K562 (cell line): ENCODE data around the gene COX6B1. TPM values are rescaled to one million over a fixed set of nuclear protein-coding genes. Genes with fewer than 3 reads are reported as not detected.

ENCODE experiments used
- ADNP ChIP-seq: fragments of 200-800 bp; sonication (Bioruptor generic); IDR thresholded peaks from 2 replicates; pipeline ENCODE4 v1.6.1; 2016; ENCODE audit warnings: missing genetic modification characterization, missing compliant biosample characterization
- ARID2 ChIP-seq: fragments of 450-650 bp; IDR thresholded peaks from 2 replicates; pipeline ENCODE4 v1.6.1; 2017; ENCODE audit warnings: antibody characterized with exemption, mild to moderate bottlenecking
- HNRNPK ChIP-seq: fragments of 200-400 bp; formaldehyde crosslinking; IDR thresholded peaks from one replicate; pipeline ENCODE4 v1.6.1; 2018; ENCODE audit warnings: mild to moderate bottlenecking, low read depth, low read length; ENCODE audit not compliant: poor library complexity, severe bottlenecking
- MEF2D ChIP-seq: conservative IDR thresholded peaks from 2 replicates; pipeline ENCODE4 v1.6.1; 2016; ENCODE audit warnings: low read depth, missing genetic modification characterization, missing compliant biosample characterization
- NR2C2 ChIP-seq, 2 experiments: fragments of 200-800 bp in 1 of 2; sonication (Bioruptor generic) in 1 of 2; sonication (generic) in 1 of 2; formaldehyde crosslinking in 1 of 2; IDR thresholded peaks; 2 replicates each; pipeline versions ENCODE4 v1.6.1 to v1.8.0; 2016 to 2022; ENCODE audit warnings: mild to moderate bottlenecking in 1 of 2, missing compliant biosample characterization in 1 of 2, missing genetic modification characterization in 1 of 2, missing genetic modification reagents in 1 of 2
- PHB ChIP-seq: fragments of 250-450 bp; sonication (Bioruptor Pico); IDR thresholded peaks from 2 replicates; pipeline ENCODE4 v1.5.0; 2021
- POLR3G ChIP-seq: IDR thresholded peaks from 2 replicates; pipeline ENCODE4 v1.6.1; 2011; ENCODE audit not compliant: insufficient read length, insufficient replicate concordance; ENCODE audit errors: extremely low read depth
- RBFOX2 ChIP-seq: fragments of 200-400 bp; formaldehyde crosslinking; IDR thresholded peaks from 2 replicates; pipeline ENCODE4 v1.6.1; 2017; ENCODE audit warnings: low read depth, mild to moderate bottlenecking, low read length, moderate library complexity
- SRSF7 ChIP-seq: fragments of 200-400 bp; formaldehyde crosslinking; optimal IDR thresholded peaks from 2 replicates; pipeline ENCODE3; 2017; ENCODE audit warnings: mild to moderate bottlenecking, low read depth, low read length
- TBP ChIP-seq: optimal IDR thresholded peaks from 2 replicates; pipeline ENCODE3; 2011; ENCODE audit warnings: low read depth, low read length, improper control_type of control experiment
- TCF3 ChIP-seq: sonication (generic); formaldehyde crosslinking; IDR thresholded peaks from 2 replicates; pipeline ENCODE4 v1.4.0; 2020; ENCODE audit warnings: mild to moderate bottlenecking, missing genetic modification reagents
- TFAM ChIP-seq: fragments of 250-450 bp; sonication (Bioruptor Pico); conservative IDR thresholded peaks from 2 replicates; pipeline ENCODE4 v1.5.0; 2021; ENCODE audit warnings: mild to moderate bottlenecking, moderate library complexity
- TOE1 ChIP-seq, 2 experiments: fragments of 450-650 bp in 1 of 2; sonication (generic) in 1 of 2; formaldehyde crosslinking in 1 of 2; IDR thresholded peaks; 2 replicates each; pipeline versions ENCODE4 v1.7.1 to v1.8.0; 2016 to 2022; ENCODE audit warnings: borderline replicate concordance in 2 of 2, mild to moderate bottlenecking in 2 of 2, antibody characterized with exemption in 1 of 2, inconsistent platforms in 1 of 2, low read depth in 1 of 2, missing genetic modification reagents in 1 of 2, moderate library complexity in 1 of 2
- TRIM28 ChIP-seq: fragments of 450-650 bp; IDR thresholded peaks from 2 replicates; pipeline ENCODE4 v1.6.1; 2017
- ZNF197 ChIP-seq: fragments of 200-800 bp; sonication (Bioruptor generic); IDR thresholded peaks from 2 replicates; pipeline ENCODE4 v1.6.1; 2016; ENCODE audit warnings: low read depth, missing genetic modification characterization, missing compliant biosample characterization
- ZNF347 ChIP-seq: fragments of 450-650 bp; formaldehyde crosslinking; IDR thresholded peaks from 2 replicates; pipeline ENCODE4 v1.4.0; 2020; ENCODE audit warnings: low read depth, mild to moderate bottlenecking, moderate library complexity
- ZNF75A ChIP-seq: fragments of 450-650 bp; formaldehyde crosslinking; IDR thresholded peaks from 2 replicates; pipeline ENCODE4 v1.4.0; 2020; ENCODE audit warnings: mild to moderate bottlenecking
- ZNF778 ChIP-seq: fragments of 450-650 bp; formaldehyde crosslinking; IDR thresholded peaks from 2 replicates; pipeline ENCODE4 v1.4.0; 2020; ENCODE audit warnings: mild to moderate bottlenecking, moderate library complexity
- ZNF79 ChIP-seq: fragments of 250-450 bp; sonication (Bioruptor Pico); IDR thresholded peaks from 2 replicates; pipeline ENCODE4 v1.4.0; 2020; ENCODE audit warnings: low read depth, mild to moderate bottlenecking, moderate library complexity
- polyA plus RNA-seq, 8 experiments: library from polyadenylated mRNA; depleted of rRNA in 4 of 8; stranded (reverse) in 5 of 8; unstranded in 3 of 8; fragments of >200 nt; fragmentation: Nextera tagmentation in 2 of 8; fragmentation: Illumina TruSeq in 1 of 8; extraction: Ambion mirVana in 2 of 8; extraction: Trizol in 1 of 8; gene quantifications; 2 replicates each; pipeline versions ENCODE4 v1.2.1 to v1.2.3, GENCODE V29; 2011 to 2014; ENCODE audit warnings: inconsistent platforms in 1 of 8, missing spikeins in 1 of 8
- total RNA-seq, 7 experiments: library from RNA; depleted of rRNA in 6 of 7; stranded (reverse); fragments of >200 nt in 6 of 7; fragmentation: Illumina TruSeq in 2 of 7; extraction: Trizol in 2 of 7; gene quantifications; 2 replicates each; pipeline versions ENCODE4 v1.2.1 to v1.2.3, GENCODE V29; 2011 to 2021; ENCODE audit warnings: low replicate concordance in 1 of 7
- TF ChIP-seq, protein P1 (sequence below): fragments of 450-650 bp; IDR thresholded peaks from 2 replicates; pipeline ENCODE4 v1.6.1; 2018; ENCODE audit warnings: mild to moderate bottlenecking, low read depth; ENCODE audit not compliant: partially characterized antibody
- TF ChIP-seq, protein P2 (sequence below): fragments of 250-450 bp; sonication (Bioruptor Pico); IDR thresholded peaks from 2 replicates; pipeline ENCODE4 v1.5.0; 2020; ENCODE audit warnings: mild to moderate bottlenecking
- TF ChIP-seq, protein P3 (sequence below): fragments of 200-800 bp; sonication (Bioruptor generic); IDR thresholded peaks from 2 replicates; pipeline ENCODE4 v1.6.1; 2017; ENCODE audit warnings: missing genetic modification characterization, missing compliant biosample characterization
- TF ChIP-seq, protein P4 (sequence below): sonication (generic); formaldehyde crosslinking; IDR thresholded peaks from 2 replicates; pipeline ENCODE4 v1.5.0; 2020; ENCODE audit warnings: missing genetic modification reagents

COX6B1 gene
- total and polyA plus RNA-seq, 9 of the 15 experiments (the other 6 are each of a cell fraction or from before 2014, with no cell fraction given): 777 to 2,393 (median 1,219) TPM

DNA sequence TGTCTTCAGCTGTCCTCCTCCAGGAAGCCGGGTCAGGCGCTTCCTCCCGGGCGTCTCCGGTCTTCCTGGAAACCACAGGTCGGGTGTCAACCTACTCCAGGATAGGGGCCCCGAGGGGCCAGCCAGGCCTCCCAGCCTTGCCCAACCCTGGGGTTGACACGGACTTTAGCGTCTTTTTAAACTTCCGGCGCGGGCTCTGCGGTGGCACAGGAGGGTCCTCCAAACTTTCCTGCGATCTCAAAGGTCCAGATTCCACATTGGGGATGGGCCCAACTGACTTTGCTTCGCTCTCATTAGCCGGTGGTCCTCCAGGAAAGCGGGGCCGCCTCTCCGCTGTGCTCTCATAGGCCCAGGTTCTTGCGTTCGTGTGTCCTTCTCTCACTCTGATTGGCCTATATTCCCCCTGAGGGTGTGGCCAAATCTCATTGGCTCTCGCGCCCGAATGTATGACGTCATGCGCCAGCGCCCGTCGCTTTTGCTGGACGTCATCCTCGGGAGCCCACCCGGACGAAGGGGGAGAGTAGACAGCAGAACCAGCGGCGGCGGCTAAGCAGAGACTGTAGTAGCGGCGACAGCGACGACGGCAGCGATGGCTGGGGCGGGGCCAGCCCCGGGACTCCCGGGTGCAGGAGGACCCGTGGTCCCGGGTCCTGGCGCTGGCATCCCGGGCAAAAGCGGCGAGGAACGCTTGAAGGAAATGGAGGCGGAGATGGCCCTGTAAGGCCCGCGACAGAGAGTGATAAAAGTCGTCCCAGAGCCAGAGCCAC is 19.4 kb upstream of the COX6B1 start, which contains the start of gene RBM42 (continued):
- TF ChIP-seq NR2C2 (CRISPR knock-in tag; IDR thresholded peaks at IDR 0.05) (no peak), NR2C2 (tag; IDR thresholded peaks at IDR 0.05) (peak; percentile 67), SRSF7 (no peak), ADNP (tag) (no peak), ZNF75A (no peak), RBFOX2 (peak; percentile 89), TBP (peak; percentile 80), POLR3G (no peak), TCF3 (CRISPR knock-in tag) (no peak), ARID2 (no peak), PHB (no peak), MEF2D (tag) (no peak), TRIM28 (no peak), ZNF197 (CRISPR knock-in tag) (no peak), ZNF79 (CRISPR knock-in tag) (no peak), ZNF778 (CRISPR knock-in tag) (no peak), HNRNPK (no peak), TFAM (CRISPR knock-in tag) (no peak), TOE1 (IDR thresholded peaks at IDR 0.05; ENCODE audit: borderline replicate concordance) (peak; percentile 67; the same call in 1 of the 2 replicates), TOE1 (CRISPR knock-in tag; IDR thresholded peaks at IDR 0.05; ENCODE audit: borderline replicate concordance, low read depth) (no peak), ZNF347 (CRISPR knock-in tag) (no peak)
- TF ChIP-seq, protein P1, sequence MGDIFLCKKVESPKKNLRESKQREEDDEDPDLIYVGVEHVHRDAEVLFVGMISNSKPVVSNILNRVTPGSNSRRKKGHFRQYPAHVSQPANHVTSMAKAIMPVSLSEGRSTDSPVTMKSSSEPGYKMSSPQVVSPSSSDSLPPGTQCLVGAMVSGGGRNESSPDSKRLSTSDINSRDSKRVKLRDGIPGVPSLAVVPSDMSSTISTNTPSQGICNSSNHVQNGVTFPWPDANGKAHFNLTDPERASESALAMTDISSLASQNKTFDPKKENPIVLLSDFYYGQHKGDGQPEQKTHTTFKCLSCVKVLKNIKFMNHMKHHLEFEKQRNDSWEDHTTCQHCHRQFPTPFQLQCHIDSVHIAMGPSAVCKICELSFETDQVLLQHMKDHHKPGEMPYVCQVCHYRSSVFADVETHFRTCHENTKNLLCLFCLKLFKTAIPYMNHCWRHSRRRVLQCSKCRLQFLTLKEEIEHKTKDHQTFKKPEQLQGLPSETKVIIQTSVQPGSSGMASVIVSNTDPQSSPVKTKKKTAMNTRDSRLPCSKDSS: no peak
- TF ChIP-seq, protein P2, sequence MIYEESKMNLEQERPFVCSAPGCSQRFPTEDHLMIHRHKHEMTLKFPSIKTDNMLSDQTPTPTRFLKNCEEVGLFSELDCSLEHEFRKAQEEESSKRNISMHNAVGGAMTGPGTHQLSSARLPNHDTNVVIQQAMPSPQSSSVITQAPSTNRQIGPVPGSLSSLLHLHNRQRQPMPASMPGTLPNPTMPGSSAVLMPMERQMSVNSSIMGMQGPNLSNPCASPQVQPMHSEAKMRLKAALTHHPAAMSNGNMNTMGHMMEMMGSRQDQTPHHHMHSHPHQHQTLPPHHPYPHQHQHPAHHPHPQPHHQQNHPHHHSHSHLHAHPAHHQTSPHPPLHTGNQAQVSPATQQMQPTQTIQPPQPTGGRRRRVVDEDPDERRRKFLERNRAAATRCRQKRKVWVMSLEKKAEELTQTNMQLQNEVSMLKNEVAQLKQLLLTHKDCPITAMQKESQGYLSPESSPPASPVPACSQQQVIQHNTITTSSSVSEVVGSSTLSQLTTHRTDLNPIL (CRISPR knock-in tag): peak; percentile 72; the same call in 1 of the 2 replicates
- TF ChIP-seq, protein P3, sequence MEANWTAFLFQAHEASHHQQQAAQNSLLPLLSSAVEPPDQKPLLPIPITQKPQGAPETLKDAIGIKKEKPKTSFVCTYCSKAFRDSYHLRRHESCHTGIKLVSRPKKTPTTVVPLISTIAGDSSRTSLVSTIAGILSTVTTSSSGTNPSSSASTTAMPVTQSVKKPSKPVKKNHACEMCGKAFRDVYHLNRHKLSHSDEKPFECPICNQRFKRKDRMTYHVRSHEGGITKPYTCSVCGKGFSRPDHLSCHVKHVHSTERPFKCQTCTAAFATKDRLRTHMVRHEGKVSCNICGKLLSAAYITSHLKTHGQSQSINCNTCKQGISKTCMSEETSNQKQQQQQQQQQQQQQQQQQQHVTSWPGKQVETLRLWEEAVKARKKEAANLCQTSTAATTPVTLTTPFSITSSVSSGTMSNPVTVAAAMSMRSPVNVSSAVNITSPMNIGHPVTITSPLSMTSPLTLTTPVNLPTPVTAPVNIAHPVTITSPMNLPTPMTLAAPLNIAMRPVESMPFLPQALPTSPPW (CRISPR knock-in tag): peak; percentile 93
- TF ChIP-seq, protein P4, sequence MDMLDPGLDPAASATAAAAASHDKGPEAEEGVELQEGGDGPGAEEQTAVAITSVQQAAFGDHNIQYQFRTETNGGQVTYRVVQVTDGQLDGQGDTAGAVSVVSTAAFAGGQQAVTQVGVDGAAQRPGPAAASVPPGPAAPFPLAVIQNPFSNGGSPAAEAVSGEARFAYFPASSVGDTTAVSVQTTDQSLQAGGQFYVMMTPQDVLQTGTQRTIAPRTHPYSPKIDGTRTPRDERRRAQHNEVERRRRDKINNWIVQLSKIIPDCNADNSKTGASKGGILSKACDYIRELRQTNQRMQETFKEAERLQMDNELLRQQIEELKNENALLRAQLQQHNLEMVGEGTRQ (CRISPR knock-in tag): no peak
